Dendritic cell treated with granulocyte-macrophage colony-stimulating factor and Interleukin-4, amounts not matched to agents 40 ng/mL and 50 ng/mL, for 4 days (primary cell): ENCODE results near the gene BCL2L13.
"Not testable (repeated sequence)": the region's sequence is repeated elsewhere in the genome, so short reads cannot be mapped to it uniquely, and the experiment has no call there.

Experiments used
- H3K27ac Mint-ChIP-seq: one replicate; pipeline ENCODE4 v1.8.0; 2022; ENCODE audit warnings: mild to moderate bottlenecking, mixed read lengths
- H3K27me3 Mint-ChIP-seq: one replicate; pipeline ENCODE4 v1.8.0; 2022; ENCODE audit warnings: mild to moderate bottlenecking, mixed read lengths
- H3K36me3 Mint-ChIP-seq: one replicate; pipeline ENCODE4 v1.8.0; 2022; ENCODE audit warnings: low read depth, mixed read lengths
- H3K4me1 Mint-ChIP-seq: one replicate; pipeline ENCODE4 v1.8.0; 2022; ENCODE audit warnings: low read depth, mixed read lengths
- H3K4me3 Mint-ChIP-seq: one replicate; pipeline ENCODE4 v1.8.0; 2022; ENCODE audit warnings: mild to moderate bottlenecking, moderate library complexity, mixed read lengths
- H3K9me3 Mint-ChIP-seq: one replicate; pipeline ENCODE4 v1.8.0; 2022; ENCODE audit warnings: mixed read lengths
- intact Hi-C: fragments of 100-400 bp; cut with micrococcal nuclease; formaldehyde crosslinking; loops from one replicate; pipeline ENCODE4 v1.15.0; 2022

The BCL2L13 gene

GRCh38 chr22:17694193-17694592, 55.6 kb downstream of the BCL2L13 start:
- Mint-ChIP-seq H3K4me1 (peaks cover 23% of the 10 kb centered on the region), H3K4me3 (no peak overlapping the region), H3K36me3 (peaks cover 29% of the 10 kb centered on the region), H3K9me3 (no peaks in the 10 kb centered on the region), H3K27ac (no peak overlapping the region), H3K27me3 (no peaks in the 10 kb centered on the region)
- intact Hi-C loops = no loop called here

GRCh38 chr22:17694752-17695151, 56.2 kb downstream of the BCL2L13 start:
- H3K9me3 Mint-ChIP-seq = no peaks in the 10 kb centered on the region

GRCh38 chr22:17695986-17696385, 57.4 kb downstream of the BCL2L13 start:
- Mint-ChIP-seq H3K9me3 (no peaks in the 10 kb centered on the region), H3K27ac (no peak overlapping the region), H3K27me3 (no peaks in the 10 kb centered on the region), H3K36me3 (peaks cover 27% of the 10 kb centered on the region), H3K4me3 (no peak overlapping the region), H3K4me1 (peaks cover 32% of the 10 kb centered on the region)
- intact Hi-C loops = no loop called here

More at GRCh38 chr22:17694752-17695151, 56.2 kb downstream of the BCL2L13 start:
- peaks cover 29% of the 10 kb centered on the region for H3K36me3 Mint-ChIP-seq
- no peaks in the 10 kb centered on the region for H3K27me3 Mint-ChIP-seq
- no peak overlapping the region for H3K27ac Mint-ChIP-seq
- peaks cover 27% of the 10 kb centered on the region for H3K4me1 Mint-ChIP-seq
- intact Hi-C loops = no loop called here
- H3K4me3 Mint-ChIP-seq = no peak overlapping the region

- H3K9me3 Mint-ChIP-seq, intact Hi-C loops, H3K4me3 Mint-ChIP-seq, H3K27me3 Mint-ChIP-seq, H3K27ac Mint-ChIP-seq: not testable (repeated sequence)
- peaks cover 18% of the 10 kb centered on the region for H3K36me3 Mint-ChIP-seq
- peaks cover 28% of the 10 kb centered on the region for H3K4me1 Mint-ChIP-seq
Observed at GRCh38 chr22:17697196-17697595, 58.6 kb downstream of the BCL2L13 start.

- H3K4me3 Mint-ChIP-seq, intact Hi-C loops, H3K27me3 Mint-ChIP-seq, H3K27ac Mint-ChIP-seq, H3K9me3 Mint-ChIP-seq: not testable (repeated sequence)
- peaks cover 27% of the 10 kb centered on the region for H3K4me1 Mint-ChIP-seq
- peaks cover 16% of the 10 kb centered on the region for H3K36me3 Mint-ChIP-seq
Observed at GRCh38 chr22:17698276-17698675, 59.7 kb downstream of the BCL2L13 start.

GRCh38 chr22:17698948-17699347, 60.4 kb downstream of the BCL2L13 start:
- no peak overlapping the region for H3K4me3 Mint-ChIP-seq
- intact Hi-C loops = no loop called here
- no peaks in the 10 kb centered on the region for H3K9me3 Mint-ChIP-seq
- peaks cover 19% of the 10 kb centered on the region for H3K36me3 Mint-ChIP-seq
- peak overlapping the region; percentile 15 for H3K27ac Mint-ChIP-seq
- no peaks in the 10 kb centered on the region for H3K27me3 Mint-ChIP-seq
- H3K4me1 Mint-ChIP-seq = peaks cover 27% of the 10 kb centered on the region

GRCh38 chr22:17699696-17700340, 61.3 kb downstream of the BCL2L13 start:
- Mint-ChIP-seq H3K36me3 (peaks cover 19% of the 10 kb centered on the region), H3K4me1 (peaks cover 24% of the 10 kb centered on the region), H3K4me3 (peak overlapping the region; percentile 18), H3K9me3 (no peaks in the 10 kb centered on the region), H3K27me3 (no peaks in the 10 kb centered on the region), H3K27ac (peak overlapping the region; percentile 59)
- intact Hi-C loops = no loop called here

GRCh38 chr22:17700778-17701177, 62.2 kb downstream of the BCL2L13 start:
- Mint-ChIP-seq H3K27ac (no peak overlapping the region), H3K9me3 (no peaks in the 10 kb centered on the region), H3K4me3 (no peak overlapping the region), H3K4me1 (peaks cover 23% of the 10 kb centered on the region), H3K36me3 (peaks cover 12% of the 10 kb centered on the region), H3K27me3 (no peaks in the 10 kb centered on the region)
- intact Hi-C loops = no loop called here

- Mint-ChIP-seq H3K9me3 (no peaks in the 10 kb centered on the region), H3K36me3 (peaks cover 10% of the 10 kb centered on the region), H3K4me1 (peaks cover 29% of the 10 kb centered on the region), H3K27me3 (no peaks in the 10 kb centered on the region), H3K27ac (no peak overlapping the region), H3K4me3 (no peak overlapping the region)
- intact Hi-C loops = no loop called here
Observed at GRCh38 chr22:17703811-17704210, 65.3 kb downstream of the BCL2L13 start.

GRCh38 chr22:17705546-17705945, 67.0 kb downstream of the BCL2L13 start:
- Mint-ChIP-seq H3K36me3 (peaks cover 14% of the 10 kb centered on the region), H3K27ac (peak overlapping the region; percentile 96), H3K9me3 (no peaks in the 10 kb centered on the region), H3K27me3 (no peaks in the 10 kb centered on the region), H3K4me1 (peaks cover 15% of the 10 kb centered on the region), H3K4me3 (no peak overlapping the region)
- intact Hi-C loops = loop anchor here (5.0 kb wide), 1 partner anchor 78 kb away; the partner anchor contains the start of gene ATP6V1E1

GRCh38 chr22:17705951-17706900, 67.7 kb downstream of the BCL2L13 start:
- no peaks in the 10 kb centered on the region for H3K9me3 Mint-ChIP-seq
- peak overlapping the region; percentile 78 for H3K4me3 Mint-ChIP-seq
- intact Hi-C loops = loop anchor here (5.0 kb wide), 1 partner anchor 79 kb away; the partner anchor contains the start of gene ATP6V1E1
- H3K4me1 Mint-ChIP-seq = peaks cover 15% of the 10 kb centered on the region
- peaks cover 18% of the 10 kb centered on the region for H3K36me3 Mint-ChIP-seq
- H3K27ac Mint-ChIP-seq = peak overlapping the region; percentile 96
- H3K27me3 Mint-ChIP-seq = no peaks in the 10 kb centered on the region

- peaks cover 15% of the 10 kb centered on the region for H3K4me1 Mint-ChIP-seq
- peaks cover 26% of the 10 kb centered on the region for H3K36me3 Mint-ChIP-seq
- no peaks in the 10 kb centered on the region for H3K27me3 Mint-ChIP-seq
- intact Hi-C loops = loop anchor here (5.0 kb wide), 1 partner anchor 80 kb away; the partner anchor contains the start of gene ATP6V1E1
- peak overlapping the region; percentile 35 for H3K4me3 Mint-ChIP-seq
- no peaks in the 10 kb centered on the region for H3K9me3 Mint-ChIP-seq
- H3K27ac Mint-ChIP-seq = peak overlapping the region; percentile 96
Observed at GRCh38 chr22:17706947-17707346, 68.4 kb downstream of the BCL2L13 start.

- Mint-ChIP-seq H3K4me3 (no peak overlapping the region), H3K27me3 (no peaks in the 10 kb centered on the region), H3K36me3 (peaks cover 28% of the 10 kb centered on the region), H3K9me3 (no peaks in the 10 kb centered on the region), H3K4me1 (peaks cover 15% of the 10 kb centered on the region), H3K27ac (peak overlapping the region; percentile 96)
- intact Hi-C loops = loop anchor here (5.0 kb wide), 1 partner anchor 80 kb away; the partner anchor contains the start of gene ATP6V1E1
Observed at GRCh38 chr22:17707526-17707925, 69.0 kb downstream of the BCL2L13 start.

GRCh38 chr22:17710023-17710422, 71.5 kb downstream of the BCL2L13 start:
- H3K9me3 Mint-ChIP-seq = no peaks in the 10 kb centered on the region
- H3K36me3 Mint-ChIP-seq = peaks cover 34% of the 10 kb centered on the region
- no peak overlapping the region for H3K27ac Mint-ChIP-seq
- intact Hi-C loops = no loop called here
- peaks cover 15% of the 10 kb centered on the region for H3K4me1 Mint-ChIP-seq
- no peak overlapping the region for H3K4me3 Mint-ChIP-seq
- no peaks in the 10 kb centered on the region for H3K27me3 Mint-ChIP-seq
